ENCODE results near the gene SLC2A1.

GRCh38 chr1:42953182-42954180 is 5.2 kb downstream of the SLC2A1 start:
- TF ChIP-seq CTCF (IDR thresholded peaks at IDR 0.05) (no peak), POLR2A (IDR thresholded peaks at IDR 0.05) (no peak)

Data from uterus (tissue), 2 donors.